KMS-11 (cell line): Measurements from ENCODE around the gene C1orf52.
"Not testable (repeated sequence)": the region's sequence is repeated elsewhere in the genome, so short reads cannot be mapped to it uniquely, and the experiment has no call there.

Experiments used
- H2AFZ ChIP-seq: fragments of 200-600 bp; sonication (generic); 2 replicates; pipeline ENCODE4 v1.6.1; 2016; ENCODE audit warnings: antibody characterized with exemption, mixed run types, low read depth
- H3K27ac ChIP-seq: fragments of 200-600 bp; sonication (generic); 2 replicates; pipeline ENCODE4 v1.6.1; 2016; ENCODE audit warnings: mild to moderate bottlenecking, mixed run types
- H3K27me3 ChIP-seq: fragments of 200-600 bp; sonication (generic); 2 replicates; pipeline ENCODE4 v1.6.1; 2017; ENCODE audit warnings: mild to moderate bottlenecking, low read depth, mixed run types, moderate library complexity; ENCODE audit not compliant: insufficient read depth
- H3K36me3 ChIP-seq: fragments of 200-600 bp; sonication (generic); 2 replicates; pipeline ENCODE4 v1.6.1; 2017; ENCODE audit warnings: mild to moderate bottlenecking, mixed run types; ENCODE audit not compliant: insufficient read depth
- H3K4me1 ChIP-seq: fragments of 200-600 bp; sonication (generic); 2 replicates; pipeline ENCODE4 v1.6.1; 2016; ENCODE audit warnings: mild to moderate bottlenecking, low read depth, mixed run types; ENCODE audit not compliant: poor library complexity, severe bottlenecking
- H3K4me2 ChIP-seq: fragments of 200-600 bp; sonication (generic); 2 replicates; pipeline ENCODE4 v1.7.0; 2016; ENCODE audit warnings: mild to moderate bottlenecking, mixed run types
- H3K4me3 ChIP-seq: fragments of 200-600 bp; sonication (generic); IDR thresholded peaks from 2 replicates; pipeline ENCODE4 v1.6.1; 2017; ENCODE audit warnings: low read depth, low read length, mixed read lengths; ENCODE audit not compliant: insufficient read depth
- H3K79me2 ChIP-seq: fragments of 200-600 bp; sonication (generic); 2 replicates; pipeline ENCODE4 v1.6.1; 2016; ENCODE audit warnings: low read depth, mixed run types; ENCODE audit not compliant: insufficient read depth
- H3K9ac ChIP-seq: fragments of 200-600 bp; sonication (generic); 2 replicates; pipeline ENCODE4 v1.6.1; 2016; ENCODE audit warnings: mild to moderate bottlenecking, mixed run types
- H4K20me1 ChIP-seq: fragments of 200-600 bp; sonication (generic); 2 replicates; pipeline ENCODE4 v1.6.1; 2016; ENCODE audit warnings: mild to moderate bottlenecking, mixed run types; ENCODE audit not compliant: insufficient read depth
- CTCF ChIP-seq: fragments of 200-600 bp; sonication (generic); conservative IDR thresholded peaks from 2 replicates; pipeline ENCODE4 v1.6.1; 2017; ENCODE audit warnings: low read depth, mild to moderate bottlenecking, antibody characterized with exemption, low read length, moderate library complexity, mixed read lengths

C1orf52 gene

GRCh38 chr1:85264150-85264549 lies 4.7 kb upstream of the C1orf52 start:
- no peaks in the 10 kb centered on the region for H3K36me3 ChIP-seq
- H3K79me2 ChIP-seq, result 0 out of 2 replicates have a peak, but pooled peaks cover under 1% of the 10 kb centered on the region
- no peak overlapping the region for H3K4me2 ChIP-seq
- H4K20me1 ChIP-seq, result no peaks in the 10 kb centered on the region
- no peaks in the 10 kb centered on the region for H3K27me3 ChIP-seq
- H3K9ac ChIP-seq, result no peak overlapping the region
- no peak overlapping the region for H3K27ac ChIP-seq
- TF ChIP-seq CTCF, result no peak
- H2AFZ ChIP-seq, result no peak overlapping the region
- H3K4me3 ChIP-seq, result no peak overlapping the region
- H3K4me1 ChIP-seq, result no peaks in the 10 kb centered on the region

GRCh38 chr1:85262985-85263384 lies 3.5 kb upstream of the C1orf52 start:
- no peak overlapping the region for H3K4me2 ChIP-seq
- no peak overlapping the region for H3K4me3 ChIP-seq
- H3K79me2 ChIP-seq, result peaks cover 11% of the 10 kb centered on the region; the same call in 1 of the 2 replicates
- no peak for TF ChIP-seq CTCF
- peaks cover 6% of the 10 kb centered on the region for H3K4me1 ChIP-seq
- H3K27ac ChIP-seq, result no peak overlapping the region
- H4K20me1 ChIP-seq, result no peaks in the 10 kb centered on the region
- H3K27me3 ChIP-seq, result no peaks in the 10 kb centered on the region
- H3K9ac ChIP-seq, result no peak overlapping the region
- H2AFZ ChIP-seq, result no peak overlapping the region
- H3K36me3 ChIP-seq, result no peaks in the 10 kb centered on the region

GRCh38 chr1:85259912-85260274 lies 431 bp upstream of the C1orf52 start:
- Histone ChIP-seq H4K20me1 (no peaks in the 10 kb centered on the region), H2AFZ (peak overlapping the region; percentile 44), H3K4me3 (no peak overlapping the region), H3K9ac (no peak overlapping the region; the same call in 1 of the 2 replicates), H3K36me3 (no peaks in the 10 kb centered on the region), H3K4me2 (0 out of 2 replicates have a peak overlapping the region, but pooled peaks have one; percentile 33), H3K27ac (no peak overlapping the region), H3K4me1 (peaks cover 7% of the 10 kb centered on the region), H3K27me3 (no peaks in the 10 kb centered on the region), H3K79me2 (peaks cover 11% of the 10 kb centered on the region; the same call in 1 of the 2 replicates)
- peak; percentile 24; the same call in 1 of the 2 replicates for TF ChIP-seq CTCF

GRCh38 chr1:85258536-85259117 lies 835 bp downstream of the C1orf52 start:
- peak overlapping the region; percentile 48 for H3K4me2 ChIP-seq
- peaks cover 11% of the 10 kb centered on the region; the same call in 1 of the 2 replicates for H3K79me2 ChIP-seq
- no peak overlapping the region for H3K27ac ChIP-seq
- TF ChIP-seq CTCF, result no peak
- H4K20me1 ChIP-seq, result no peaks in the 10 kb centered on the region
- peaks cover 7% of the 10 kb centered on the region for H3K4me1 ChIP-seq
- no peaks in the 10 kb centered on the region for H3K27me3 ChIP-seq
- H3K4me3 ChIP-seq, result no peak overlapping the region
- H2AFZ ChIP-seq, result no peak overlapping the region
- no peaks in the 10 kb centered on the region for H3K36me3 ChIP-seq
- peak overlapping the region; percentile 31; the same call in 1 of the 2 replicates for H3K9ac ChIP-seq

- H3K36me3 ChIP-seq, H3K4me2 ChIP-seq, H3K27ac ChIP-seq, H3K4me1 ChIP-seq, H3K9ac ChIP-seq, H4K20me1 ChIP-seq, H3K4me3 ChIP-seq, H3K27me3 ChIP-seq, H3K79me2 ChIP-seq, H2AFZ ChIP-seq: not testable (repeated sequence)
Observed at GRCh38 chr1:85249042-85249441, 10.4 kb downstream of the C1orf52 start.
